Heart right ventricle (tissue), 16 donors: ENCODE data around the gene NEDD4L. TPM values are rescaled to one million over a fixed set of nuclear protein-coding genes. Genes with fewer than 3 reads are reported as not detected.

ENCODE experiments used
- ATAC-seq, 8 donors: fragments of 200-7000 bp; cut with Tn5 transposase; one replicate each; pipeline ENCODE4 v1.9.1; 2020; ENCODE audit warnings: mild to moderate bottlenecking in 8 of 8, moderate library complexity in 8 of 8, moderate number of reproducible peaks in 1 of 8
- DNase-seq, 2 donors: peaks; one replicate each; pipeline ENCODE4 v3.0.0-alpha.2; 2020
- H3K27ac ChIP-seq, 10 donors: fragments of 200-600 bp; sonication (generic) in 2 of 10; one replicate each; pipeline versions ENCODE4 v1.5.0 to v1.8.0; 2020 to 2022; ENCODE audit warnings: mild to moderate bottlenecking in 3 of 10
- H3K27me3 ChIP-seq, 7 donors: fragments of 200-600 bp; one replicate each; pipeline ENCODE4 v1.8.0; 2021 to 2022; ENCODE audit warnings: mild to moderate bottlenecking in 2 of 7
- H3K36me3 ChIP-seq, 9 donors: fragments of 200-600 bp; sonication (generic) in 1 of 9; one replicate each; pipeline versions ENCODE4 v1.5.0 to v1.8.0; 2020 to 2022; ENCODE audit warnings: mild to moderate bottlenecking in 2 of 9
- H3K4me1 ChIP-seq, 9 donors: fragments of 200-600 bp; sonication (generic) in 1 of 9; one replicate each; pipeline versions ENCODE4 v1.5.0 to v1.8.0; 2020 to 2022; ENCODE audit warnings: mild to moderate bottlenecking in 4 of 9
- H3K4me3 ChIP-seq, 10 donors: fragments of 200-600 bp; sonication (generic) in 2 of 10; one replicate each; pipeline versions ENCODE4 v1.5.0 to v1.8.0; 2020 to 2022; ENCODE audit warnings: mild to moderate bottlenecking in 7 of 10, moderate library complexity in 2 of 10
- H3K9me3 ChIP-seq, 11 donors: fragments of 200-600 bp in 10 of 11; sonication (generic) in 2 of 11; one replicate each; pipeline versions ENCODE4 v1.5.0 to v1.8.0; 2013 to 2022; ENCODE audit warnings: mild to moderate bottlenecking in 2 of 11, control low read depth in 1 of 11, moderate library complexity in 1 of 11
- WGBS, 2 donors: extraction: QIAGEN DNeasy Blood & Tissue Kit; methylation state at CpG; one replicate each; pipeline ENCODE4 v1.1.7; 2013; ENCODE audit warnings: inconsistent platforms in 1 of 2; 5-methylcytosine and 5-hydroxymethylcytosine counted together
- intact Hi-C, 10 donors: fragments of 100-400 bp; cut with DNase I; formaldehyde crosslinking; loops; one replicate each; pipeline versions ENCODE4 v1.11.1 to v1.14.2; 2022
- polyA plus RNA-seq, 2 donors: library from polyadenylated mRNA; stranded (reverse); fragments of 200-250 nt; gene quantifications; one replicate each; pipeline ENCODE4 v1.2.3, GENCODE V29; 2013
- total RNA-seq, 10 donors: library from RNA; stranded (reverse); fragmentation: NEBNext Ultra II Directional in 3 of 10; extraction: Animal tissue kit (Norgen Biotek cat#: 25700) in 3 of 10; gene quantifications; one replicate each; pipeline versions ENCODE4 v1.2.1 to v1.2.4, GENCODE V29; 2021 to 2023
- TF ChIP-seq, protein P1 (sequence below), 9 donors: fragments of 200-600 bp; sonication (generic) in 2 of 9; IDR thresholded peaks; one replicate each; pipeline versions ENCODE4 v1.5.0 to v1.8.0; 2021 to 2022; ENCODE audit warnings: antibody characterized with exemption in 9 of 9, mild to moderate bottlenecking in 5 of 9, moderate library complexity in 1 of 9
- donor health status: Arrhythmogenic right ventricular cardiomyopathy.
- donor health status: ischemic (EF 13 %, LVEDD 7.1; RV severe dilation, severe dysfunction).
- donor health status: healthy with polysubstance abuse.
- donor health status: DM: no; HTN: yes; CAD: no.
- donor health status: DM: no; HTN: no; CAD: no.
- donor health status: ischemic (EF 25% LVEDD 6.9; RV normal size, moderate dysfunction).
- donor health status: ischemic (EF 25% LVEDD 5.7; RV mildly dilated, moderate dysfunction).
- donor health status: healthy.
- donor health status: DM: yes; HTN: yes; CAD: no.
- donor health status: Ischemic cardiomyopathy.
- donor health status: ischemic (EF 35%, LVEDD 5.7; RV mildly dilated, moderate dysfunction).
- donor health status: nonischemic (EF 11% LVEDD 7.7; RV severe dilation, severe dysfunction).
- donor health status: DM: yes; HTN: yes; CAD: no.
- donor health status: PGD.
- donor health status: ischemic (EF 29% LVEDD 5.4; RV normal size, mild dysfunction).
- donor health status: nonischemic (EF 23%, LVEDD 6.1; RV moderate dilation, normal function).

NEDD4L gene
- total and polyA plus RNA-seq, 12 donors: 9.6 to 67.1 (median 49.4) TPM

- H3K4me1 ChIP-seq: peaks cover 0 to 20% (median 11%) of the 10 kb centered on the region in 9 donors
- no peaks in the 10 kb centered on the region for H3K27me3 ChIP-seq
- H3K9me3 ChIP-seq: no peaks in the 10 kb centered on the region
- H3K27ac ChIP-seq: no peak overlapping the region
- no peak overlapping the region for H3K4me3 ChIP-seq
- no peak for DNase-seq
- no peaks in the 10 kb centered on the region for H3K36me3 ChIP-seq
- TF ChIP-seq, protein P1, sequence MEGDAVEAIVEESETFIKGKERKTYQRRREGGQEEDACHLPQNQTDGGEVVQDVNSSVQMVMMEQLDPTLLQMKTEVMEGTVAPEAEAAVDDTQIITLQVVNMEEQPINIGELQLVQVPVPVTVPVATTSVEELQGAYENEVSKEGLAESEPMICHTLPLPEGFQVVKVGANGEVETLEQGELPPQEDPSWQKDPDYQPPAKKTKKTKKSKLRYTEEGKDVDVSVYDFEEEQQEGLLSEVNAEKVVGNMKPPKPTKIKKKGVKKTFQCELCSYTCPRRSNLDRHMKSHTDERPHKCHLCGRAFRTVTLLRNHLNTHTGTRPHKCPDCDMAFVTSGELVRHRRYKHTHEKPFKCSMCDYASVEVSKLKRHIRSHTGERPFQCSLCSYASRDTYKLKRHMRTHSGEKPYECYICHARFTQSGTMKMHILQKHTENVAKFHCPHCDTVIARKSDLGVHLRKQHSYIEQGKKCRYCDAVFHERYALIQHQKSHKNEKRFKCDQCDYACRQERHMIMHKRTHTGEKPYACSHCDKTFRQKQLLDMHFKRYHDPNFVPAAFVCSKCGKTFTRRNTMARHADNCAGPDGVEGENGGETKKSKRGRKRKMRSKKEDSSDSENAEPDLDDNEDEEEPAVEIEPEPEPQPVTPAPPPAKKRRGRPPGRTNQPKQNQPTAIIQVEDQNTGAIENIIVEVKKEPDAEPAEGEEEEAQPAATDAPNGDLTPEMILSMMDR (IDR thresholded peaks at IDR 0.05): no peak
- 64 to 73% methylated on average over 7 of the region's 7 CpGs for WGBS, 2 donors
- intact Hi-C loops: loop anchor here in 3 of 10 donors (10.0 kb wide), 2 partner anchors 88 to 358 kb away; no protein-coding TSS in a partner anchor
- ATAC-seq: peak in 3 of 8 donors; percentile 23 to 61 (median 31)
Measured at GRCh38 chr18:58407263-58407648, 363.2 kb downstream of the NEDD4L start.

- H3K4me3 ChIP-seq: no peak overlapping the region
- H3K27ac ChIP-seq: no peak overlapping the region
- no peaks in the 10 kb centered on the region for H3K9me3 ChIP-seq
- ATAC-seq (no peak), DNase-seq (no peak)
- intact Hi-C loops: loop anchor here in 3 of 10 donors (10.0 kb wide), 2 partner anchors 87 to 357 kb away; no protein-coding TSS in a partner anchor
- H3K27me3 ChIP-seq: no peaks in the 10 kb centered on the region
- peaks cover 0 to 15% (median 5%) of the 10 kb centered on the region in 9 donors for H3K4me1 ChIP-seq
- TF ChIP-seq, protein P1 (IDR thresholded peaks at IDR 0.05): no peak
- H3K36me3 ChIP-seq: no peaks in the 10 kb centered on the region
- 94 to 96% methylated on average over 6 of the region's 6 CpGs for WGBS, 2 donors
Measured at GRCh38 chr18:58407649-58408407, 363.8 kb downstream of the NEDD4L start.

- Histone ChIP-seq H3K9me3 (no peaks in the 10 kb centered on the region), H3K36me3 (no peaks in the 10 kb centered on the region), H3K27me3 (peaks cover 0 to 2% (median 0%) of the 10 kb centered on the region in 7 donors), H3K4me1 (peaks cover 0 to 6% (median 0%) of the 10 kb centered on the region in 9 donors), H3K27ac (no peak overlapping the region), H3K4me3 (no peak overlapping the region)
- WGBS, 2 donors: 91 to 92% methylated on average over 4 of the region's 4 CpGs
- no peak for ATAC-seq
- intact Hi-C loops: loop anchor here in 3 of 10 donors (10.0 kb wide), 2 partner anchors 86 to 356 kb away; no protein-coding TSS in a partner anchor
- TF ChIP-seq, protein P1 (IDR thresholded peaks at IDR 0.05): no peak
- DNase-seq: no peak
Measured at GRCh38 chr18:58408665-58409064, 364.6 kb downstream of the NEDD4L start.

- Histone ChIP-seq H3K9me3 (no peaks in the 10 kb centered on the region), H3K4me1 (peaks cover 0 to 5% (median 0%) of the 10 kb centered on the region in 9 donors), H3K36me3 (no peaks in the 10 kb centered on the region), H3K27me3 (peaks cover 0 to 5% (median 0%) of the 10 kb centered on the region in 7 donors), H3K4me3 (no peak overlapping the region), H3K27ac (no peak overlapping the region)
- TF ChIP-seq, protein P1 (IDR thresholded peaks at IDR 0.05): no peak
- WGBS, 2 donors: 96 to 99% methylated on average over 5 of the region's 5 CpGs
- ATAC-seq (no peak), DNase-seq (no peak)
- intact Hi-C loops: loop anchor here in 3 of 10 donors (10.0 kb wide), 2 partner anchors 85 to 355 kb away; no protein-coding TSS in a partner anchor
Measured at GRCh38 chr18:58409802-58410445, 365.9 kb downstream of the NEDD4L start.
